Liver (tissue), 9 donors: Measurements from ENCODE around the gene PEX5L. TPM values are rescaled to one million over a fixed set of nuclear protein-coding genes. Genes with fewer than 3 reads are reported as not detected.

ENCODE experiments used
- DNase-seq: peaks from one replicate; pipeline ENCODE4 v3.0.0-alpha.2; 2017; ENCODE audit warnings: low spot score
- H3K27ac ChIP-seq, 2 donors: one replicate each; pipeline ENCODE4 v1.7.0; 2013; ENCODE audit warnings: inconsistent platforms in 2 of 2, low read length in 2 of 2, control low read depth in 1 of 2, low read depth in 1 of 2, mild to moderate bottlenecking in 1 of 2
- H3K27me3 ChIP-seq, 4 donors: one replicate each; pipeline versions ENCODE4 v1.6.1 to v1.7.0; 2013; ENCODE audit warnings: low read length in 3 of 4, inconsistent platforms in 1 of 4, mild to moderate bottlenecking in 1 of 4, moderate library complexity in 1 of 4; ENCODE audit not compliant: control insufficient read depth in 4 of 4, insufficient read depth in 4 of 4
- H3K36me3 ChIP-seq, 4 donors: one replicate each; pipeline versions ENCODE4 v1.6.1 to v1.7.0; 2013; ENCODE audit warnings: low read length in 3 of 4, mild to moderate bottlenecking in 3 of 4, low read depth in 1 of 4, moderate library complexity in 1 of 4; ENCODE audit not compliant: control insufficient read depth in 4 of 4, insufficient read depth in 3 of 4
- H3K4me1 ChIP-seq, 4 donors: one replicate each; pipeline versions ENCODE4 v1.6.1 to v1.7.0; 2013; ENCODE audit warnings: low read length in 3 of 4, mild to moderate bottlenecking in 3 of 4, moderate library complexity in 1 of 4; ENCODE audit not compliant: control insufficient read depth in 4 of 4, insufficient read depth in 4 of 4
- H3K4me3 ChIP-seq, 3 donors: one replicate each; pipeline versions ENCODE4 v1.6.1 to v1.7.0; 2013; ENCODE audit warnings: low read length in 3 of 3, control low read depth in 1 of 3, low read depth in 1 of 3, mild to moderate bottlenecking in 1 of 3
- H3K9ac ChIP-seq, 2 donors: one replicate each; pipeline ENCODE4 v1.7.0; 2013; ENCODE audit warnings: low read length in 2 of 2, mild to moderate bottlenecking in 2 of 2, moderate library complexity in 2 of 2, control low read depth in 1 of 2, low read depth in 1 of 2
- H3K9me3 ChIP-seq, 4 donors: one replicate each; pipeline versions ENCODE4 v1.6.1 to v1.7.0; 2013; ENCODE audit warnings: low read length in 3 of 4; ENCODE audit not compliant: control insufficient read depth in 4 of 4
- EGR1 ChIP-seq, 2 donors: IDR thresholded peaks; 2 replicates each; pipeline ENCODE4 v1.6.1; 2016 to 2018; ENCODE audit warnings: antibody characterized with exemption in 2 of 2, low read depth in 2 of 2
- FOXA1 ChIP-seq: IDR thresholded peaks from 2 replicates; pipeline ENCODE4 v1.6.1; 2016; ENCODE audit warnings: antibody characterized with exemption
- FOXA2 ChIP-seq: IDR thresholded peaks from 2 replicates; pipeline ENCODE4 v1.6.1; 2016; ENCODE audit warnings: antibody characterized with exemption
- HNF4A ChIP-seq, 2 donors: conservative IDR thresholded peaks; 2 replicates each; pipeline ENCODE4 v1.6.1; 2016; ENCODE audit warnings: antibody characterized with exemption in 2 of 2, mild to moderate bottlenecking in 2 of 2
- HNF4G ChIP-seq: IDR thresholded peaks from 2 replicates; pipeline ENCODE4 v1.6.1; 2016; ENCODE audit warnings: antibody characterized with exemption
- JUND ChIP-seq, 2 donors: IDR thresholded peaks; 2 replicates each; pipeline ENCODE4 v1.6.1; 2016; ENCODE audit warnings: antibody characterized with exemption in 2 of 2
- NR2F2 ChIP-seq: IDR thresholded peaks from 2 replicates; pipeline ENCODE4 v1.6.1; 2016; ENCODE audit warnings: antibody characterized with exemption
- RAD21 ChIP-seq, 2 donors: IDR thresholded peaks; 2 replicates each; pipeline ENCODE4 v1.6.1; 2016; ENCODE audit warnings: antibody characterized with exemption in 2 of 2, mild to moderate bottlenecking in 2 of 2
- RXRA ChIP-seq, 2 donors: IDR thresholded peaks; 2 replicates each; pipeline ENCODE4 v1.6.1; 2017 to 2018; ENCODE audit warnings: antibody characterized with exemption in 2 of 2, mild to moderate bottlenecking in 1 of 2
- SP1 ChIP-seq: IDR thresholded peaks from 2 replicates; pipeline ENCODE4 v1.6.1; 2018; ENCODE audit warnings: antibody characterized with exemption, mild to moderate bottlenecking
- TAF1 ChIP-seq: conservative IDR thresholded peaks from 2 replicates; pipeline ENCODE4 v1.6.1; 2016; ENCODE audit warnings: antibody characterized with exemption, mild to moderate bottlenecking
- YY1 ChIP-seq: IDR thresholded peaks from 2 replicates; pipeline ENCODE4 v1.6.1; 2016; ENCODE audit warnings: antibody characterized with exemption, mild to moderate bottlenecking
- WGBS: extraction: QIAGEN DNeasy Blood & Tissue Kit; methylation state at CpG from one replicate; pipeline ENCODE4 v1.1.7; 2013; 5-methylcytosine and 5-hydroxymethylcytosine counted together
- polyA plus RNA-seq, 2 donors: library from polyadenylated mRNA; stranded (reverse) in 1 of 2; unstranded in 1 of 2; fragments of 200-250 nt in 1 of 2; fragments of >200 nt in 1 of 2; fragmentation: Nextera tagmentation in 1 of 2; extraction: Ambion mirVana in 1 of 2; gene quantifications; one replicate each; pipeline versions ENCODE4 v1.2.1 to v1.2.3, GENCODE V29; 2013 to 2015
- total RNA-seq, 2 donors: library from RNA; depleted of rRNA; stranded (reverse); fragments of >200 nt; gene quantifications; one replicate each; pipeline ENCODE4 v1.2.3, GENCODE V29; 2014
- TF ChIP-seq, protein P1 (sequence below): IDR thresholded peaks from 2 replicates; pipeline ENCODE4 v1.6.1; 2016; ENCODE audit warnings: antibody characterized with exemption, mild to moderate bottlenecking
- TF ChIP-seq, protein P2 (sequence below): IDR thresholded peaks from 2 replicates; pipeline ENCODE4 v1.6.1; 2016; ENCODE audit warnings: antibody characterized with exemption
- TF ChIP-seq, protein P3 (sequence below): IDR thresholded peaks from 2 replicates; pipeline ENCODE4 v1.6.1; 2016; ENCODE audit warnings: antibody characterized with exemption
- donor health status: healthy.
- donor health status: healthy.
- donor health status: healthy.
- donor health status: healthy.
- donor health status: healthy.

PEX5L gene
- total and polyA plus RNA-seq, 4 donors: 0.03 TPM; not detected in 3

DNA sequence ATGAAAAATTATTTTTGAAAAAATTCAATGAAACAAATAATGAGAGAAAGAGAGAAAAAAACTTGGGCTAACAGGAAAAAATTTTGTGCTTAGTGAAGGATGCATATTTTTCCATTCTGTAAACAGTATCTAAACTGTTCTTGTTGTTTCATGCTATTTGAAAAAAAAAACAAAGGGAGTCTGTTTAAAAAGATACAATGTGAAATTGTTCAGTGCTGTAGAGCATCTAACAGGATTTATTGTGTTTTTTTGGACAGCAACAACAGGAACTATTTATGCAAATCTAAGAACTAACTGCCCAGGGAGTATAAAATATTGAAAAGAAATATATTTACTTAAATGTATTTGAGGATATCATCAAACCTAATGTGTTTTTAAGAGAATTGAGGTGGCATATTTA is 55.1 kb downstream of the PEX5L start (continued):
- TF ChIP-seq, protein P1, sequence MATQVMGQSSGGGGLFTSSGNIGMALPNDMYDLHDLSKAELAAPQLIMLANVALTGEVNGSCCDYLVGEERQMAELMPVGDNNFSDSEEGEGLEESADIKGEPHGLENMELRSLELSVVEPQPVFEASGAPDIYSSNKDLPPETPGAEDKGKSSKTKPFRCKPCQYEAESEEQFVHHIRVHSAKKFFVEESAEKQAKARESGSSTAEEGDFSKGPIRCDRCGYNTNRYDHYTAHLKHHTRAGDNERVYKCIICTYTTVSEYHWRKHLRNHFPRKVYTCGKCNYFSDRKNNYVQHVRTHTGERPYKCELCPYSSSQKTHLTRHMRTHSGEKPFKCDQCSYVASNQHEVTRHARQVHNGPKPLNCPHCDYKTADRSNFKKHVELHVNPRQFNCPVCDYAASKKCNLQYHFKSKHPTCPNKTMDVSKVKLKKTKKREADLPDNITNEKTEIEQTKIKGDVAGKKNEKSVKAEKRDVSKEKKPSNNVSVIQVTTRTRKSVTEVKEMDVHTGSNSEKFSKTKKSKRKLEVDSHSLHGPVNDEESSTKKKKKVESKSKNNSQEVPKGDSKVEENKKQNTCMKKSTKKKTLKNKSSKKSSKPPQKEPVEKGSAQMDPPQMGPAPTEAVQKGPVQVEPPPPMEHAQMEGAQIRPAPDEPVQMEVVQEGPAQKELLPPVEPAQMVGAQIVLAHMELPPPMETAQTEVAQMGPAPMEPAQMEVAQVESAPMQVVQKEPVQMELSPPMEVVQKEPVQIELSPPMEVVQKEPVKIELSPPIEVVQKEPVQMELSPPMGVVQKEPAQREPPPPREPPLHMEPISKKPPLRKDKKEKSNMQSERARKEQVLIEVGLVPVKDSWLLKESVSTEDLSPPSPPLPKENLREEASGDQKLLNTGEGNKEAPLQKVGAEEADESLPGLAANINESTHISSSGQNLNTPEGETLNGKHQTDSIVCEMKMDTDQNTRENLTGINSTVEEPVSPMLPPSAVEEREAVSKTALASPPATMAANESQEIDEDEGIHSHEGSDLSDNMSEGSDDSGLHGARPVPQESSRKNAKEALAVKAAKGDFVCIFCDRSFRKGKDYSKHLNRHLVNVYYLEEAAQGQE: no peak
- no peak for TF ChIP-seq RXRA (IDR thresholded peaks at IDR 0.05)

DNA sequence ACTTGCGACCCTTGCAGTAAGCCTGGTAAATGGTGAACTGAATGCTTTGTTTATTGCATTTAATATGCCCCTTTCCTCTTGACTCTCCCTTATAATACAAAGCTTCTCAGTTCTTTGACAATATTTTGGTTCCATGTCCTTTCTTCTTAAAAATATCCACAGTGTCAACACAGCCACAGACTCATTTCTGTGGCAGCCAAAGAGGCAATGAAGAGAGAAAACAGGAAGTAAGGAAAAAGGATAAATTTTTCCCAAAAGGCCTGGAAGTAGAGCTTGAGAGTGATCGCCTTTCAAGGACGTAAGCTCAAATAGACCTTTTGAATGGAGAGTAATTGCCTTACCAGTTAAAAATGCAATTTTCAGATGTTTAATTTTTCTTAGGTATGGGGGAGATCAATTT is 59.4 kb downstream of the PEX5L start:
- DNase-seq: no peak
- Histone ChIP-seq H3K36me3 (no peaks in the 10 kb centered on the region), H3K4me1 (no peaks in the 10 kb centered on the region), H3K4me3 (no peak overlapping the region), H3K27ac (no peak overlapping the region), H3K9me3 (no peaks in the 10 kb centered on the region), H3K9ac (no peak overlapping the region), H3K27me3 (peaks cover 0 to 3% (median 0%) of the 10 kb centered on the region in 4 donors)
- WGBS: 76% methylated on average over 3 of the region's 3 CpGs
- TF ChIP-seq, protein P2, sequence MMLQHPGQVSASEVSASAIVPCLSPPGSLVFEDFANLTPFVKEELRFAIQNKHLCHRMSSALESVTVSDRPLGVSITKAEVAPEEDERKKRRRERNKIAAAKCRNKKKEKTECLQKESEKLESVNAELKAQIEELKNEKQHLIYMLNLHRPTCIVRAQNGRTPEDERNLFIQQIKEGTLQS: no peak
- TF ChIP-seq YY1 (no peak), SP1 (no peak), TAF1 (no peak), HNF4G (no peak), FOXA1 (no peak), NR2F2 (no peak), RXRA (IDR thresholded peaks at IDR 0.05) (no peak), JUND (IDR thresholded peaks at IDR 0.05) (no peak), HNF4A (conservative IDR thresholded peaks at IDR 0.05) (no peak), EGR1 (IDR thresholded peaks at IDR 0.05; ENCODE audit: low read depth in 2 of 2) (no peak), FOXA2 (no peak)

DNA sequence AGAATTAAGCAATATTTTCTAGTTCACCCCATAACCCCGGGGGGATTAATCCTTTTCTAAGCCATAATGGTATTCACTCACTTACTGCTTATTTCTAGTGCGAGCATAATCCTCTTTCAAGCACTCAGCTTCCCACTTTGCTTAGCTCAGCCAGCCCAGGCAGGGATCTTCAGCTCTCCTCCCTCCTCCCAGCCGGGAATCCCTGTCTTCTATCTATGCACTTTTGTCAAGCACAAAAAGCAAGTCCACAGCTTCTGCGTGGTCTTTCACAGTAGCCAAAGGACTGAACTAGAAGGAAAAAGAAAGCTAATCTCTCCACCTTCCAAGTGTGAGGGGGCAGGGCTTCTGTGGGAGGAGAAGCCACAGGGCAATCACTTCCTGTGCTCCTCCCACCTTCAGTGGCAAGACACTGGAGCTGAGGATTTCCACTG is 62.8 kb downstream of the PEX5L start:
- Histone ChIP-seq H3K4me3 (no peak overlapping the region), H3K36me3 (no peaks in the 10 kb centered on the region), H3K9me3 (no peaks in the 10 kb centered on the region), H3K4me1 (no peaks in the 10 kb centered on the region), H3K27ac (no peak overlapping the region), H3K9ac (no peak overlapping the region), H3K27me3 (peaks cover 0 to 3% (median 0%) of the 10 kb centered on the region in 4 donors)
- WGBS: 33% methylated on average over 4 of the region's 4 CpGs
- DNase-seq: no peak
- TF ChIP-seq TAF1 (no peak), JUND (IDR thresholded peaks at IDR 0.05) (no peak), HNF4G (no peak), NR2F2 (no peak), RAD21 (IDR thresholded peaks at IDR 0.05) (no peak), RXRA (IDR thresholded peaks at IDR 0.05) (no peak), EGR1 (IDR thresholded peaks at IDR 0.05; ENCODE audit: low read depth in 2 of 2) (no peak), FOXA2 (no peak)
- TF ChIP-seq, protein P2: no peak
- TF ChIP-seq, protein P1: no peak
- TF ChIP-seq, protein P3, sequence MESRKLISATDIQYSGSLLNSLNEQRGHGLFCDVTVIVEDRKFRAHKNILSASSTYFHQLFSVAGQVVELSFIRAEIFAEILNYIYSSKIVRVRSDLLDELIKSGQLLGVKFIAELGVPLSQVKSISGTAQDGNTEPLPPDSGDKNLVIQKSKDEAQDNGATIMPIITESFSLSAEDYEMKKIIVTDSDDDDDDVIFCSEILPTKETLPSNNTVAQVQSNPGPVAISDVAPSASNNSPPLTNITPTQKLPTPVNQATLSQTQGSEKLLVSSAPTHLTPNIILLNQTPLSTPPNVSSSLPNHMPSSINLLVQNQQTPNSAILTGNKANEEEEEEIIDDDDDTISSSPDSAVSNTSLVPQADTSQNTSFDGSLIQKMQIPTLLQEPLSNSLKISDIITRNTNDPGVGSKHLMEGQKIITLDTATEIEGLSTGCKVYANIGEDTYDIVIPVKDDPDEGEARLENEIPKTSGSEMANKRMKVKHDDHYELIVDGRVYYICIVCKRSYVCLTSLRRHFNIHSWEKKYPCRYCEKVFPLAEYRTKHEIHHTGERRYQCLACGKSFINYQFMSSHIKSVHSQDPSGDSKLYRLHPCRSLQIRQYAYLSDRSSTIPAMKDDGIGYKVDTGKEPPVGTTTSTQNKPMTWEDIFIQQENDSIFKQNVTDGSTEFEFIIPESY: no peak
